Stomach (tissue), 4 donors: ENCODE measurements around the gene AKT1.

Experiments
- CTCF ChIP-seq, 7 experiments: fragments of 450-650 bp in 4 of 7; fragments of 200-600 bp in 3 of 7; sonication (generic) in 3 of 7; IDR thresholded peaks; one replicate each; pipeline ENCODE4 v1.5.1; 2016 to 2019; ENCODE audit warnings: antibody characterized with exemption in 7 of 7, control low read depth in 2 of 7, mild to moderate bottlenecking in 1 of 7
- POLR2AphosphoS5 ChIP-seq, 3 donors: sonication (generic); formaldehyde crosslinking; IDR thresholded peaks; one replicate each; pipeline ENCODE4 v1.6.1; 2016; ENCODE audit warnings: antibody characterized with exemption in 3 of 3

- TF ChIP-seq CTCF (IDR thresholded peaks at IDR 0.05) (no peak), POLR2AphosphoS5 (IDR thresholded peaks at IDR 0.05) (no peak)
These were observed 50.1 kb downstream of the AKT1 start for GRCh38 chr14:104745431-104745830.
